Stimulated activated CD8-positive, alpha-beta memory T cell treated with anti-CD3 and anti-CD28 coated beads, Interleukin-2, amount 100 ng/mL, for 1 hour (primary cell): ENCODE data around the gene MUC3A.
A peak's percentile ranks its signal among the peaks of the same experiment; 100 is the strongest.

Experiments
- DNase-seq, 2 donors: peaks; one replicate each; pipeline ENCODE4 v3.0.0-alpha.2; 2020; ENCODE audit warnings: low read depth in 2 of 2

Gene MUC3A

DNA sequence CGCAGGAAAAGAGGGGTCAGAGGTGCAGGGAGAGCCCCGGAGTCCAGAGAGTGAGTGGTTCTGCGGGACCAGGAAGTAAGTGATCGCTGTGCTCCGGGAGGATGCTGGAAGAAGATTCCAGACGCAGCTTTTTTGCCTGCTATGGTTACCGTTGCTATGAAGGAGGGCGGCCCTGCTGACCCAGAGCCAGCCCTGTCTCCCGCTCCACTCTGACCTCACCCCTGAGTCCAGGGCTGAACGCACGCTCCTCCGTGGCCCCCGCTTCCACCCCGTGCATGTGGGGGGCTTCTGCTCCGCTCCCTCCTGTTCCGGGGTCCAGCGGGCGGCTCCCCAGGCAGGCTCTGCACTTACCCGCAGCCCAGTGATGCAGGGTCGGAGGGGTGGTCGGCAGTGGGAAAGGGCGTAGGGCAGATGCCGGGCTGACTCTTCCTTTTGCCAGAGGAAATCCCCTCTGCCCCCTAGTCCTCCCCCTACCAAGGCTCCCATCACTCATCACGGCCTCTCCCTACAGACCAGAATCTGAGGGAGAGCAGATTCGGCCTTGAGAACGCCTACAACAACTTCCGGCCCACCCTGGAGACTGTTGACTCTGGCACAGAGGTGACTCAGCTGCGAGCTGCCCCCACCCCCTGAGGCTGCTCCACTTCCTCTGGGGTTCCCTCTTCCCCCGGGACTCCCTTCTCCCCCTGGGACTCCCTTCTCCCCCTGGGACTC lies 67.9 kb downstream of the MUC3A start:
- peak; percentile 35 to 59 for DNase-seq
